Measurements from ENCODE around the gene ROR2.

ROR2 gene

GRCh38 chr9:91578911-91579310 lies 371.1 kb downstream of the ROR2 start:
- Histone ChIP-seq H3K4me3 (no peak overlapping the region), H3K36me3 (replicated peaks) (no peaks in the 10 kb centered on the region), H3K4me1 (no peaks in the 10 kb centered on the region; the same call in 1 of the 2 replicates), H3K27me3 (ENCODE audit: low read depth) (no peaks in the 10 kb centered on the region), H3K9me3 (no peaks in the 10 kb centered on the region)
- DNase-seq (ENCODE audit: low spot score in 2 of 2): no peak
- in situ Hi-C loops (cut with MboI; ENCODE audit: low sequenced_read_pairs): no loop called here

GRCh38 chr9:91577633-91578061 lies 372.4 kb downstream of the ROR2 start:
- Histone ChIP-seq H3K4me3 (no peak overlapping the region), H3K9me3 (no peaks in the 10 kb centered on the region), H3K27me3 (ENCODE audit: low read depth) (no peaks in the 10 kb centered on the region), H3K36me3 (replicated peaks) (no peaks in the 10 kb centered on the region), H3K4me1 (peaks cover 13% of the 10 kb centered on the region)
- DNase-seq (ENCODE audit: low spot score in 2 of 2): no peak
- in situ Hi-C loops (cut with MboI; ENCODE audit: low sequenced_read_pairs): no loop called here

- H3K4me1 ChIP-seq: peaks cover 21% of the 10 kb centered on the region
- DNase-seq (ENCODE audit: low spot score in 2 of 2): no peak
- no peaks in the 10 kb centered on the region for H3K36me3 ChIP-seq (replicated peaks)
- H3K27me3 ChIP-seq (ENCODE audit: low read depth): no peaks in the 10 kb centered on the region
- no peak overlapping the region for H3K4me3 ChIP-seq
- no peaks in the 10 kb centered on the region for H3K9me3 ChIP-seq
- in situ Hi-C loops (cut with MboI; ENCODE audit: low sequenced_read_pairs): no loop called here
Measured at GRCh38 chr9:91572811-91573210, 377.2 kb downstream of the ROR2 start.

- H3K4me3 ChIP-seq: no peak overlapping the region
- DNase-seq (ENCODE audit: low spot score in 2 of 2): peak; percentile 67 to 89
- in situ Hi-C loops (cut with MboI; ENCODE audit: low sequenced_read_pairs): no loop called here
- no peaks in the 10 kb centered on the region for H3K9me3 ChIP-seq
- H3K27me3 ChIP-seq (ENCODE audit: low read depth): no peaks in the 10 kb centered on the region
- peaks cover 21% of the 10 kb centered on the region for H3K4me1 ChIP-seq
- H3K36me3 ChIP-seq (replicated peaks): no peaks in the 10 kb centered on the region
Measured at GRCh38 chr9:91572044-91572443, 378.0 kb downstream of the ROR2 start.

GRCh38 chr9:91571036-91571435 lies 379.0 kb downstream of the ROR2 start:
- Histone ChIP-seq H3K27me3 (ENCODE audit: low read depth) (no peaks in the 10 kb centered on the region), H3K9me3 (no peaks in the 10 kb centered on the region), H3K36me3 (replicated peaks) (no peaks in the 10 kb centered on the region), H3K4me3 (no peak overlapping the region), H3K4me1 (peaks cover 21% of the 10 kb centered on the region)
- in situ Hi-C loops (cut with MboI; ENCODE audit: low sequenced_read_pairs): no loop called here
- DNase-seq (ENCODE audit: low spot score in 2 of 2): no peak

- in situ Hi-C loops (cut with MboI; ENCODE audit: low sequenced_read_pairs): no loop called here
- H3K36me3 ChIP-seq (replicated peaks): no peaks in the 10 kb centered on the region
- H3K4me1 ChIP-seq: peaks cover 31% of the 10 kb centered on the region
- no peaks in the 10 kb centered on the region for H3K9me3 ChIP-seq
- H3K4me3 ChIP-seq: no peak overlapping the region
- no peaks in the 10 kb centered on the region for H3K27me3 ChIP-seq (ENCODE audit: low read depth)
- no peak for DNase-seq (ENCODE audit: low spot score in 2 of 2)
Measured at GRCh38 chr9:91567642-91568274, 382.3 kb downstream of the ROR2 start.

- Histone ChIP-seq H3K9me3 (no peaks in the 10 kb centered on the region), H3K27me3 (ENCODE audit: low read depth) (no peaks in the 10 kb centered on the region), H3K4me3 (no peak overlapping the region), H3K4me1 (peaks cover 40% of the 10 kb centered on the region), H3K36me3 (replicated peaks) (no peaks in the 10 kb centered on the region)
- in situ Hi-C loops (cut with MboI; ENCODE audit: low sequenced_read_pairs): no loop called here
- DNase-seq (ENCODE audit: low spot score in 2 of 2): peak; percentile 47 to 99
Measured at GRCh38 chr9:91564081-91564670, 385.9 kb downstream of the ROR2 start.

GRCh38 chr9:91562416-91562815 lies 387.6 kb downstream of the ROR2 start:
- Histone ChIP-seq H3K9me3 (no peaks in the 10 kb centered on the region), H3K4me3 (no peak overlapping the region), H3K27me3 (ENCODE audit: low read depth) (no peaks in the 10 kb centered on the region), H3K36me3 (replicated peaks) (no peaks in the 10 kb centered on the region), H3K4me1 (peaks cover 50% of the 10 kb centered on the region)
- peak in 1 of 2 experiments; percentile 94 for DNase-seq (ENCODE audit: low spot score in 2 of 2)
- in situ Hi-C loops (cut with MboI; ENCODE audit: low sequenced_read_pairs): no loop called here

- DNase-seq (ENCODE audit: low spot score in 2 of 2): peak in 1 of 2 experiments; percentile 81
Measured at GRCh38 chr9:91560301-91560700, 389.7 kb downstream of the ROR2 start.

GRCh38 chr9:91558879-91559278 lies 391.1 kb downstream of the ROR2 start:
- in situ Hi-C loops (cut with MboI; ENCODE audit: low sequenced_read_pairs): no loop called here
- peaks cover 44% of the 10 kb centered on the region for H3K4me1 ChIP-seq
- H3K9me3 ChIP-seq: no peaks in the 10 kb centered on the region
- H3K36me3 ChIP-seq (replicated peaks): no peaks in the 10 kb centered on the region
- peak in 1 of 2 experiments; percentile 89 for DNase-seq (ENCODE audit: low spot score in 2 of 2)
- no peak overlapping the region for H3K4me3 ChIP-seq
- H3K27me3 ChIP-seq (ENCODE audit: low read depth): no peaks in the 10 kb centered on the region

More at GRCh38 chr9:91560301-91560700, 389.7 kb downstream of the ROR2 start:
- Histone ChIP-seq H3K36me3 (replicated peaks) (no peaks in the 10 kb centered on the region), H3K4me3 (no peak overlapping the region), H3K9me3 (no peaks in the 10 kb centered on the region), H3K27me3 (ENCODE audit: low read depth) (no peaks in the 10 kb centered on the region), H3K4me1 (peaks cover 52% of the 10 kb centered on the region)
- in situ Hi-C loops (cut with MboI; ENCODE audit: low sequenced_read_pairs): no loop called here

- in situ Hi-C loops (cut with MboI; ENCODE audit: low sequenced_read_pairs): no loop called here
- no peaks in the 10 kb centered on the region for H3K36me3 ChIP-seq (replicated peaks)
- H3K4me3 ChIP-seq: no peak overlapping the region
- no peaks in the 10 kb centered on the region for H3K9me3 ChIP-seq
- H3K27me3 ChIP-seq (ENCODE audit: low read depth): no peaks in the 10 kb centered on the region
- peaks cover 39% of the 10 kb centered on the region for H3K4me1 ChIP-seq
- DNase-seq (ENCODE audit: low spot score in 2 of 2): no peak
Measured at GRCh38 chr9:91558395-91558794, 391.6 kb downstream of the ROR2 start.

- Histone ChIP-seq H3K27me3 (ENCODE audit: low read depth) (no peaks in the 10 kb centered on the region), H3K9me3 (no peaks in the 10 kb centered on the region), H3K36me3 (replicated peaks) (no peaks in the 10 kb centered on the region), H3K4me1 (peaks cover 31% of the 10 kb centered on the region), H3K4me3 (no peak overlapping the region)
- DNase-seq (ENCODE audit: low spot score in 2 of 2): no peak
- in situ Hi-C loops (cut with MboI; ENCODE audit: low sequenced_read_pairs): no loop called here
Measured at GRCh38 chr9:91557327-91557726, 392.7 kb downstream of the ROR2 start.

GRCh38 chr9:91555132-91555531 lies 394.9 kb downstream of the ROR2 start:
- Histone ChIP-seq H3K4me3 (no peak overlapping the region), H3K4me1 (peaks cover 24% of the 10 kb centered on the region), H3K36me3 (replicated peaks) (no peaks in the 10 kb centered on the region), H3K9me3 (no peaks in the 10 kb centered on the region), H3K27me3 (ENCODE audit: low read depth) (no peaks in the 10 kb centered on the region)
- no peak for DNase-seq (ENCODE audit: low spot score in 2 of 2)
- in situ Hi-C loops (cut with MboI; ENCODE audit: low sequenced_read_pairs): no loop called here

GRCh38 chr9:91549177-91549576 lies 400.9 kb downstream of the ROR2 start:
- DNase-seq (ENCODE audit: low spot score in 2 of 2): no peak
- no peak overlapping the region for H3K4me3 ChIP-seq
- H3K27me3 ChIP-seq (ENCODE audit: low read depth): no peaks in the 10 kb centered on the region
- H3K9me3 ChIP-seq: no peaks in the 10 kb centered on the region; the same call in 1 of the 2 replicates
- H3K4me1 ChIP-seq: no peaks in the 10 kb centered on the region
- no peaks in the 10 kb centered on the region for H3K36me3 ChIP-seq (replicated peaks)
- in situ Hi-C loops (cut with MboI; ENCODE audit: low sequenced_read_pairs): no loop called here

Measured in HAP-1 (cell line).